HCT116 (cell line): Measurements from ENCODE around the gene WNK2.

Experiments used
- CTCF ChIP-seq, 3 experiments: fragments of 200-600 bp in 1 of 3; sonication (generic) in 1 of 3; IDR thresholded peaks in 2 of 3; conservative IDR thresholded peaks in 1 of 3; 2 replicates each; pipeline ENCODE4 v1.5.1; 2012 to 2017; ENCODE audit warnings: low read depth in 2 of 3, low read length in 2 of 3, antibody characterized with exemption in 1 of 3, borderline replicate concordance in 1 of 3, control low read depth in 1 of 3, mild to moderate bottlenecking in 1 of 3, mixed read lengths in 1 of 3, mixed run types in 1 of 3, moderate library complexity in 1 of 3; ENCODE audit not compliant: insufficient read depth in 1 of 3
- EZH2 ChIP-seq: fragments of 200-600 bp; sonication (generic); IDR thresholded peaks from 2 replicates; pipeline ENCODE4 v1.6.1; 2017; ENCODE audit warnings: antibody characterized with exemption, mixed run types
- POLR2AphosphoS5 ChIP-seq: IDR thresholded peaks from 2 replicates; pipeline ENCODE4 v1.6.1; 2011; ENCODE audit warnings: mild to moderate bottlenecking, low read depth, low read length, moderate library complexity
- SP1 ChIP-seq: IDR thresholded peaks from 2 replicates; pipeline ENCODE4 v1.6.1; 2012; ENCODE audit warnings: low read depth

- TF ChIP-seq CTCF (IDR thresholded peaks at IDR 0.05 in 2 of 3, conservative IDR thresholded peaks at IDR 0.05 in 1 of 3; ENCODE audit: borderline replicate concordance in 1 of 3, insufficient read depth in 1 of 3, low read depth in 2 of 3, low read length in 2 of 3) (no peak), POLR2AphosphoS5 (no peak), SP1 (no peak), EZH2 (no peak)
These were observed 77.3 kb downstream of the WNK2 start for GRCh38 chr9:93261281-93261680.
